ENCODE data around the gene GALNT17. TPM values are rescaled to one million over a fixed set of nuclear protein-coding genes. Genes with fewer than 3 reads are reported as not detected.

The GALNT17 gene
- total RNA-seq, 1 donor from 2014 or later: 2.7 TPM

DNA sequence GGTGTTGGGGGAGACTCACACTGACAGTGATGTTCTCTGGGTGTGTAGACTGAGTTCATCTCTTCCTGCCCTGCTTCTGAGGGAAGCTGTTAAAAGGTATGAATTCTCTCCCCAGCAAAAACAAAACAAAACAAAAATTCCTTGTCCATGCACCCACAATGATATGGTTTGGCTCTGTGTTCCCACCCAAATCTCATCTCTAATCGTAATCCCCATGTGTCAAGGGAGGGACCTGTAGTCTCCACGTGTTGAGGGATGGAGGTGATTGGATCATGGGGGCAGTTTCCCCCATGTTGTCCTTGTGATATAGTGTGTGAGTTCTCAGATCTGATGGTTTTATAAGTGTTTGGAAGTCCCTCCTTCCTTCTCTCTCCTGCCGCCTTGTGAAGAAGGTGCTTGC lies 245.5 kb downstream of the GALNT17 start:
- H3K27me3 Mint-ChIP-seq (ENCODE audit: low read depth): peaks cover 4% of the 10 kb centered on the region
- H3K4me3 Mint-ChIP-seq: no peak overlapping the region
- DNase-seq (ENCODE audit: low spot score in 2 of 2, unreplicated experiment in 2 of 2): no peak
- peaks cover 2% of the 10 kb centered on the region for H3K36me3 Mint-ChIP-seq
- H3K9me3 Mint-ChIP-seq: peaks cover 37% of the 10 kb centered on the region
- H3K27ac Mint-ChIP-seq: no peak overlapping the region
- H3K4me1 Mint-ChIP-seq: no peaks in the 10 kb centered on the region
- TF ChIP-seq, protein P1, sequence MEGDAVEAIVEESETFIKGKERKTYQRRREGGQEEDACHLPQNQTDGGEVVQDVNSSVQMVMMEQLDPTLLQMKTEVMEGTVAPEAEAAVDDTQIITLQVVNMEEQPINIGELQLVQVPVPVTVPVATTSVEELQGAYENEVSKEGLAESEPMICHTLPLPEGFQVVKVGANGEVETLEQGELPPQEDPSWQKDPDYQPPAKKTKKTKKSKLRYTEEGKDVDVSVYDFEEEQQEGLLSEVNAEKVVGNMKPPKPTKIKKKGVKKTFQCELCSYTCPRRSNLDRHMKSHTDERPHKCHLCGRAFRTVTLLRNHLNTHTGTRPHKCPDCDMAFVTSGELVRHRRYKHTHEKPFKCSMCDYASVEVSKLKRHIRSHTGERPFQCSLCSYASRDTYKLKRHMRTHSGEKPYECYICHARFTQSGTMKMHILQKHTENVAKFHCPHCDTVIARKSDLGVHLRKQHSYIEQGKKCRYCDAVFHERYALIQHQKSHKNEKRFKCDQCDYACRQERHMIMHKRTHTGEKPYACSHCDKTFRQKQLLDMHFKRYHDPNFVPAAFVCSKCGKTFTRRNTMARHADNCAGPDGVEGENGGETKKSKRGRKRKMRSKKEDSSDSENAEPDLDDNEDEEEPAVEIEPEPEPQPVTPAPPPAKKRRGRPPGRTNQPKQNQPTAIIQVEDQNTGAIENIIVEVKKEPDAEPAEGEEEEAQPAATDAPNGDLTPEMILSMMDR (IDR thresholded peaks at IDR 0.05; ENCODE audit: unreplicated experiment): no peak

DNA sequence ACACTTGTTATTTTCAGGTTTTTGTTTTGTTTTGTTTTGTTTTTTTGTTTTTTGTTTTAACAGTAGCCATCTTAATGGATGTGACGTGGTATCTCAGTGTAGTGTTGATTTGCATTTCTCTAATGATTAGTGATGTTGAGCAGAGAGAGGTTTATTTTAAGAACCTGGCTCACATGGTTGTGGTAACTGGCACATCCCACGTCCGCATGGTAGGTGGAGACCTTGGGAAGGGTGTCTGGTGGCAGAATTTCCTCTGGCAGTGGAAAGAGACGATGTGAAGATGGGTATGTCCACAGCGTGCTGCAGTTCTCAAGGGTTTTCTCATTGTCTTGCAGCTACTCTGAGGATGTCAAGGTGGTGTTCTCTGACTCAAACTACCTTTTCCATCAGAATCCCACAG lies 252.2 kb downstream of the GALNT17 start:
- no peaks in the 10 kb centered on the region for H3K4me1 Mint-ChIP-seq
- peaks cover 10% of the 10 kb centered on the region for H3K9me3 Mint-ChIP-seq
- peak in 1 of 2 experiments; percentile 21 for DNase-seq (ENCODE audit: low spot score in 2 of 2, unreplicated experiment in 2 of 2)
- H3K36me3 Mint-ChIP-seq: no peaks in the 10 kb centered on the region
- H3K27ac Mint-ChIP-seq: no peak overlapping the region
- TF ChIP-seq, protein P1 (IDR thresholded peaks at IDR 0.05; ENCODE audit: unreplicated experiment): no peak
- peaks cover 2% of the 10 kb centered on the region for H3K27me3 Mint-ChIP-seq (ENCODE audit: low read depth)
- no peak overlapping the region for H3K4me3 Mint-ChIP-seq

DNA sequence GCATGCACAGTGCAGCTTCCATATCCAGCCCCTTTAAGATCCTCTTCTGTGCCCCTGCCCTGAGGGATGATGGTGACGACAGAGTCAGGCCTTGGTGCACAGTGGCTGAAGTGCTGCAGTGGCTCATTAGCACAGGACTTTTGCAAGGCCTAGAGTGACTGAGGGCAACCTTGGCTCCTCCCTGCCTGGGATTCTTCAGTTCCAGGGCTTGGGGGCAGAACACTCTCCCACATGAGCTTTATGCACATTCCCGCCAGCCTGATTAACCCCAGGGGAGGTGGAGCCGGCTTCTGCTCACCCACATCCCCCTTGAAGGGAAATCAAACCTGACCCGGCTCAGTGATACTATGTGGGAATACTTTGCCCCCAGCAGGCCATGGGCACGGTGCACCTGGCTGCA lies 253.4 kb downstream of the GALNT17 start:
- Mint-ChIP-seq H3K4me3 (no peak overlapping the region), H3K9me3 (no peaks in the 10 kb centered on the region), H3K4me1 (no peaks in the 10 kb centered on the region), H3K36me3 (no peaks in the 10 kb centered on the region), H3K27ac (no peak overlapping the region), H3K27me3 (ENCODE audit: low read depth) (no peaks in the 10 kb centered on the region)
- TF ChIP-seq, protein P1 (IDR thresholded peaks at IDR 0.05; ENCODE audit: unreplicated experiment): no peak
- DNase-seq (ENCODE audit: low spot score in 2 of 2, unreplicated experiment in 2 of 2): no peak

DNA sequence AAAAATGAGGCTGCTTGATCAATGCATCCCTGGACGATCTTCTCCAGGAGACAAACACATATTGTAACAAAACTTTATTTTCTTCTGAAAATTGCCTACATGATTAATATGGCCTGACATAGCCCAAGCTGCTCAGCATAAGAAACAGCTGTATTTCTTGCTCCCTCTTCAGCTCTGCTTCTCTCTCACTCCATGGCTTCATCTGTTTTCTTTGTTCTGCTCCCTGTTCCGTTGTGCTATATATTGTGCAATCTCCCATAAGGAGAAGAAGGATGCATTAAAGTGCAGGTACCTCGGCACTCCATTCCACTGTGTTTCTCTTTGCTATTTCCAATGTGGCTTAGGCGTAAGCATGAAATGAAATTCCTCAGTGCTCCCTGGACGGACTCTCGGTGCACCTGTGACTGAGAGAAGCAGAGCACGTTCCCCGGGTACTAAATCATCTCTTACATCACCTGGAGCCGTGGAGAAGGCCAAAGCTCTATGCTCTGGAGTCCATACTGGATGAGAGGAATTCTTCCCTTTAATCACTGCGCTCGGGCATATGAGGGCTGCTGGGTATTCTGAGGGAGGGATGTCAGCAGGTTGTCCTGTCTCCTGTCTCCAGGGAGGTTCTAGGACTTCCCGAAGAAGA lies 254.3 kb downstream of the GALNT17 start:
- no peak for DNase-seq (ENCODE audit: low spot score in 2 of 2, unreplicated experiment in 2 of 2)
- Mint-ChIP-seq H3K27me3 (ENCODE audit: low read depth) (no peaks in the 10 kb centered on the region), H3K36me3 (no peaks in the 10 kb centered on the region), H3K27ac (no peak overlapping the region), H3K4me3 (no peak overlapping the region), H3K9me3 (peaks cover 3% of the 10 kb centered on the region), H3K4me1 (no peaks in the 10 kb centered on the region)
- TF ChIP-seq, protein P1 (IDR thresholded peaks at IDR 0.05; ENCODE audit: unreplicated experiment): no peak

DNA sequence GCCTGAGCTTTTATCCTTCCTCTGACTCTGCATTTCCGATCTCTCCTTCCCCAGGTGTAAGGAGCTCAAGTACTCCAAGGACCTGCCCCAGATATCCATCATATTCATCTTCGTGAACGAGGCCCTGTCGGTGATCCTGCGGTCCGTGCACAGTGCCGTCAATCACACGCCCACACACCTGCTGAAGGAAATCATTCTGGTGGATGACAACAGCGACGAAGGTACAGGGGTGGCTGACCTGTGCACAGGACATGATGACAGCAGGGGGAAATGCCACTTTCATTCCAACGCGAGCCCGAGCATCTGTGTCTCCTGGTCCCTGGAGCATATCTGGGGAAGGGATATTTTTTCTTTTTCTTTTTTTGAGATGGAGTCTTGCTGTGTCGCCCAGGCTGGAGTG lies 256.2 kb downstream of the GALNT17 start:
- Mint-ChIP-seq H3K4me1 (no peaks in the 10 kb centered on the region), H3K9me3 (peaks cover 3% of the 10 kb centered on the region), H3K4me3 (no peak overlapping the region), H3K36me3 (no peaks in the 10 kb centered on the region), H3K27ac (no peak overlapping the region), H3K27me3 (ENCODE audit: low read depth) (no peaks in the 10 kb centered on the region)
- TF ChIP-seq, protein P1 (IDR thresholded peaks at IDR 0.05; ENCODE audit: unreplicated experiment): no peak
- DNase-seq (ENCODE audit: low spot score in 2 of 2, unreplicated experiment in 2 of 2): no peak

DNA sequence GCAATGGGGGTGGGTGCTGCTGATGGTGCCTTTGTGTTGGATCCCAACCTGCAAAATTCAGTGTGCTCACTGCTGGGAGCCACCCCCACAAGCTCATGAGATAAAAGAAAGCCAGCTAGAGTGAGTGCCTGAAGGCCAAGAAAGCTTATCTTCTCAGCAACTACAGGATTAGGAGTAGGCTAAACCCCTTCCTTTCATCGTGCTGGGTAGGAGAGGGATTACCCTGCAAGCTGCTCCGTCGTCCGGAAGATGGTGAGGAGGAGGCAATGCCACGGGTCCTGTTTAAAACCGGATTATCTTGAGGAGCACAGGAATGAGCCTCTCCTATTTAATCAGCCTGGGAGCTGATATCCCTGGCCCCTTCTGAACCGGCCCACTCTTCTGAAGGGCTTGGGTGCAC lies 258.0 kb downstream of the GALNT17 start:
- Mint-ChIP-seq H3K27me3 (ENCODE audit: low read depth) (no peaks in the 10 kb centered on the region), H3K36me3 (no peaks in the 10 kb centered on the region), H3K4me1 (no peaks in the 10 kb centered on the region), H3K9me3 (peaks cover 7% of the 10 kb centered on the region), H3K4me3 (no peak overlapping the region), H3K27ac (no peak overlapping the region)
- no peak for DNase-seq (ENCODE audit: low spot score in 2 of 2, unreplicated experiment in 2 of 2)
- TF ChIP-seq, protein P1 (IDR thresholded peaks at IDR 0.05; ENCODE audit: unreplicated experiment): no peak
